ENCODE measurements around the gene ATIC.

DNA sequence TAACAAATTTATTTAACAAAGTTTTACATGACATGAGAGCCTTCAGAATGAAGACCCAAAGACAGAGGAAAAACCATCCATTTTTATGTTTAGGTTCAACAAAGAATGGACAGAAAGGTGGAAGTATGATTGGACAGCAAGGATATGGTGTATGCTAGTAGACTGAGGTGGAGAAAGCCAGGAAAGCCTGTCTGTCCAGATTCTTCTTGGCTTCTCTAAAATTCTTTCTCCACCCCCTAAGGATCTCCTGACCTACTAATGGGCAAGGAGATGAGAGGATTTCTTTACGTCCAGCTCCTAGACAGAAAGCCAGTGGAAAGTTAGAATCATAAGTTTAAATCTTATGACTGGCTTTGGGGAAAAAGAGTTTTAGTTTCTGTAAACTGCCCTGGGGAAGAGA, 3.0 kb downstream of the ATIC start:
- TF ChIP-seq, protein P1, sequence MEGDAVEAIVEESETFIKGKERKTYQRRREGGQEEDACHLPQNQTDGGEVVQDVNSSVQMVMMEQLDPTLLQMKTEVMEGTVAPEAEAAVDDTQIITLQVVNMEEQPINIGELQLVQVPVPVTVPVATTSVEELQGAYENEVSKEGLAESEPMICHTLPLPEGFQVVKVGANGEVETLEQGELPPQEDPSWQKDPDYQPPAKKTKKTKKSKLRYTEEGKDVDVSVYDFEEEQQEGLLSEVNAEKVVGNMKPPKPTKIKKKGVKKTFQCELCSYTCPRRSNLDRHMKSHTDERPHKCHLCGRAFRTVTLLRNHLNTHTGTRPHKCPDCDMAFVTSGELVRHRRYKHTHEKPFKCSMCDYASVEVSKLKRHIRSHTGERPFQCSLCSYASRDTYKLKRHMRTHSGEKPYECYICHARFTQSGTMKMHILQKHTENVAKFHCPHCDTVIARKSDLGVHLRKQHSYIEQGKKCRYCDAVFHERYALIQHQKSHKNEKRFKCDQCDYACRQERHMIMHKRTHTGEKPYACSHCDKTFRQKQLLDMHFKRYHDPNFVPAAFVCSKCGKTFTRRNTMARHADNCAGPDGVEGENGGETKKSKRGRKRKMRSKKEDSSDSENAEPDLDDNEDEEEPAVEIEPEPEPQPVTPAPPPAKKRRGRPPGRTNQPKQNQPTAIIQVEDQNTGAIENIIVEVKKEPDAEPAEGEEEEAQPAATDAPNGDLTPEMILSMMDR (conservative IDR thresholded peaks at IDR 0.05; ENCODE audit: low read length) = no peak
- TF ChIP-seq EZH2phosphoT487 (IDR thresholded peaks at IDR 0.05; ENCODE audit: borderline replicate concordance) = no peak
